GM19324 (cell line): ENCODE measurements around the gene S100A1.
"Not testable (repeated sequence)": the region's sequence is repeated elsewhere in the genome, so short reads cannot be mapped to it uniquely, and the experiment has no call there.

ENCODE experiments used
- ATAC-seq: cut with Tn5 transposase; IDR thresholded peaks from one replicate; pipeline ENCODE4 v1.9.1; 2021; ENCODE audit warnings: mild to moderate bottlenecking, moderate library complexity; ENCODE audit not compliant: unreplicated experiment, low FRiP score

S100A1 gene

GRCh38 chr1:153629343-153629665 lies 1.1 kb downstream of the S100A1 start:
- ATAC-seq = no peak

GRCh38 chr1:153629971-153630370 lies 1.7 kb downstream of the S100A1 start:
- ATAC-seq = no peak

- ATAC-seq = no peak
Measured at GRCh38 chr1:153630384-153630783, 2.1 kb downstream of the S100A1 start.

- no peak for ATAC-seq
Measured at GRCh38 chr1:153631047-153632022, 3.1 kb downstream of the S100A1 start.

GRCh38 chr1:153633161-153633753 lies 5.0 kb downstream of the S100A1 start:
- peak; percentile 2 for ATAC-seq

- peak; percentile 89 for ATAC-seq
Measured at GRCh38 chr1:153633754-153634665, 5.8 kb downstream of the S100A1 start, which contains the start of gene CHTOP. Gene CHTOP (plus strand): TSS chr1:153634066. CDS start chr1:153636589, 2,523 bp downstream.

GRCh38 chr1:153635872-153636271 lies 7.6 kb downstream of the S100A1 start:
- ATAC-seq = no peak

GRCh38 chr1:153636312-153636711 lies 8.1 kb downstream of the S100A1 start:
- ATAC-seq = no peak

GRCh38 chr1:153638261-153638660 lies 10.0 kb downstream of the S100A1 start:
- ATAC-seq = no peak

- no peak for ATAC-seq
Measured at GRCh38 chr1:153639280-153639679, 11.0 kb downstream of the S100A1 start.

- ATAC-seq = not testable (repeated sequence)
Measured at GRCh38 chr1:153640213-153640612, 12.0 kb downstream of the S100A1 start.

GRCh38 chr1:153640861-153641260 lies 12.6 kb downstream of the S100A1 start:
- no peak for ATAC-seq

- no peak for ATAC-seq
Measured at GRCh38 chr1:153642161-153642560, 13.9 kb downstream of the S100A1 start.

- ATAC-seq = no peak
Measured at GRCh38 chr1:153643100-153643499, 14.9 kb downstream of the S100A1 start.

- no peak for ATAC-seq
Measured at GRCh38 chr1:153643816-153644215, 15.6 kb downstream of the S100A1 start.

- ATAC-seq = no peak
Measured at GRCh38 chr1:153646672-153647345, 18.6 kb downstream of the S100A1 start.

GRCh38 chr1:153647346-153647714 lies 19.1 kb downstream of the S100A1 start:
- ATAC-seq = no peak

- no peak for ATAC-seq
Measured at GRCh38 chr1:153648000-153648643, 19.9 kb downstream of the S100A1 start.

GRCh38 chr1:153649137-153649862 lies 21.1 kb downstream of the S100A1 start:
- no peak for ATAC-seq
